Astrocyte of the spinal cord (primary cell): ENCODE measurements around the gene ABLIM1.
A peak's percentile ranks its signal among the peaks of the same experiment; 100 is the strongest.

Source experiments
- DNase-seq: peaks from one replicate; pipeline ENCODE4 v3.0.0; 2011; ENCODE audit warnings: low read depth, low spot score
- H3K4me3 ChIP-seq: 2 replicates; pipeline ENCODE4 v1.5.1; 2011; ENCODE audit warnings: low read depth, mild to moderate bottlenecking, low read length, moderate library complexity
- in situ Hi-C: cut with HindIII; loops from 2 replicates; pipeline ENCODE4 v1.10.0; 2017; ENCODE audit warnings: low sequenced_read_pairs
- TF ChIP-seq, protein P1 (sequence below): IDR thresholded peaks from 2 replicates; pipeline ENCODE4 v1.5.1; 2012; ENCODE audit warnings: low read depth, mild to moderate bottlenecking, low read length, inconsistent platforms

The ABLIM1 gene

GRCh38 chr10:114548662-114549061, 109.4 kb downstream of the ABLIM1 start:
- H3K4me3 ChIP-seq: no peak overlapping the region
- DNase-seq: peak; percentile 46
- TF ChIP-seq, protein P1, sequence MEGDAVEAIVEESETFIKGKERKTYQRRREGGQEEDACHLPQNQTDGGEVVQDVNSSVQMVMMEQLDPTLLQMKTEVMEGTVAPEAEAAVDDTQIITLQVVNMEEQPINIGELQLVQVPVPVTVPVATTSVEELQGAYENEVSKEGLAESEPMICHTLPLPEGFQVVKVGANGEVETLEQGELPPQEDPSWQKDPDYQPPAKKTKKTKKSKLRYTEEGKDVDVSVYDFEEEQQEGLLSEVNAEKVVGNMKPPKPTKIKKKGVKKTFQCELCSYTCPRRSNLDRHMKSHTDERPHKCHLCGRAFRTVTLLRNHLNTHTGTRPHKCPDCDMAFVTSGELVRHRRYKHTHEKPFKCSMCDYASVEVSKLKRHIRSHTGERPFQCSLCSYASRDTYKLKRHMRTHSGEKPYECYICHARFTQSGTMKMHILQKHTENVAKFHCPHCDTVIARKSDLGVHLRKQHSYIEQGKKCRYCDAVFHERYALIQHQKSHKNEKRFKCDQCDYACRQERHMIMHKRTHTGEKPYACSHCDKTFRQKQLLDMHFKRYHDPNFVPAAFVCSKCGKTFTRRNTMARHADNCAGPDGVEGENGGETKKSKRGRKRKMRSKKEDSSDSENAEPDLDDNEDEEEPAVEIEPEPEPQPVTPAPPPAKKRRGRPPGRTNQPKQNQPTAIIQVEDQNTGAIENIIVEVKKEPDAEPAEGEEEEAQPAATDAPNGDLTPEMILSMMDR: peak; percentile 61
- in situ Hi-C loops: no loop called here

DNA sequence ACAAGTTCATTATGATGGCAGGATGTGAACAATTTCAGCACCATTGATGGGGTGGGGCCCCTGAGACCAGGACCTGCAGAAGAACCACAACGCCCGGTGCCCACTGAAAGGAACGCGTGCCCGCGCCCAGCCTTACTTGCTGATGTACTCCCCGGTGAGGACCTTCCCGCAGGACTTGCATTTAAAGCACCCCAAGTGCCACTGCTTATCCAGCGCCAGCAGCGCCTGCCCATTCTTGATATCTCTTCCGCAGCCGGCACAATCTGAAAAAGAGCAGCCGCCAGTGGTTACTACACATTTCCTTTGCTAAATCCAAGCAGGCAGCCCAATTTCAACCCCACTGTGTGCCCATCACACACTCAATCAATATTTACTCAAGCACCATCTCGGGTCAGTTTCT, 110.6 kb downstream of the ABLIM1 start:
- TF ChIP-seq, protein P1: no peak
- no peak overlapping the region for H3K4me3 ChIP-seq
- in situ Hi-C loops: no loop called here

DNA sequence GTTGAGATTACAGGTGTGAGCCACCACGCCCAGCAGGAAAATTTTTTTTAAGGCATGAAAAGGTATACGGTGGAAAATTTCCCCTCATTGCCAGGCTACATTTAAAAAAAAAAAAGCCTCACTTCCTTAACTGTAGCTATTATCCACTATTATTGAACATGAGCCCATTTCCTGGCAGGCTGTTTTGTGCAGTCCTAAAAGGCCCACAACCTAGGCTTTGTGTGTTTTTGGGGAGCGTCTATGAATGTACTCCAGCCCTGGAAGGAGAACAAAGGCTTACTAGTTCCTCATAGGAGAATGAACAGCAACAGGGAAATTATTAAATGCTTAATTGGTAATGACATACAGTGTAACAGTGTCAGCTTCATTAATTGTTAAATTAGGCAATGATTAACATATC, 111.0 kb downstream of the ABLIM1 start:
- no peak overlapping the region for H3K4me3 ChIP-seq
- no peak for DNase-seq
- TF ChIP-seq, protein P1: no peak
- in situ Hi-C loops: no loop called here

More for the DNA sequence above, 110.6 kb downstream of the ABLIM1 start:
- no peak for DNase-seq

DNA sequence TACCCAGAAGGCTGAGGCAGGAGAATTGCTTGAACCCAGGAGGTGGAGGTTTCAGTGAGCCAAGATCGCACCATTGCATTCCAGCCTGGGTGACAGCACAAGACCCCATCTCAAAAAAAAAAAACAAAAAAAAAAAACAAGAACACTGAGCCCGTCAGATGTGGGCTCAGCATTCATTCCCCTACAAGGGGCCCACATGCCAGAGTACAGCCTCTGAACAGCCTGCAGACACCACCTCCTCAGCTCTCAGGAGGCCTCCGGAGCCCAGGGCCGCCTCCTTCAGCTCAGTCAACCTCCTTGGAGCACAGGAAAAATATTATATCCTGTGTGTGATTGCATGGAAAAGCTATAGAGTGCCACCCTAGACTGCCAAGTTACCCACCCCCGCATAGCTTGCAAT, 112.3 kb downstream of the ABLIM1 start:
- in situ Hi-C loops: no loop called here
- DNase-seq: no peak
- TF ChIP-seq, protein P1: no peak
- H3K4me3 ChIP-seq: no peak overlapping the region

DNA sequence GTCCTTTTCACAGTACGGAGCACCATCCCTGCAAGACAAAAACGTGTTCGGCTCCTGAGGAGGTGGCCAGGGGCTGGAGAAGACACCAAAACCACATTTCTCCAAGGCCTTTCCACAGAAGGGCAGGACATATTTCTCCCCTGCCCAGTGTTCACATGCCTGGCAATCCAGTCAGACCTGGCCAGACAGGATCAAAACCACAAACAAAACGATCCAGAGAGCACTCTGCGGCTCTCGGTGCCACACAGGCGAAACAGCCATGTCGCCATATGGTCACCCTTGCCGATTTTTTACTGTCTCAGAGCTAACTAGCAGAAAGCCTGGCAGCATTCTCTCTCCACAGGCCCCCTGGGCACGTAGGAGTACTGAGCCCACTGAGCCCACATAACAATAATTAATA, 113.0 kb downstream of the ABLIM1 start:
- no peak for DNase-seq
- in situ Hi-C loops: no loop called here
- TF ChIP-seq, protein P1: no peak
- H3K4me3 ChIP-seq: no peak overlapping the region

- H3K4me3 ChIP-seq: no peak overlapping the region
- in situ Hi-C loops: no loop called here
- TF ChIP-seq, protein P1: no peak
- no peak for DNase-seq
These were observed 113.9 kb downstream of the ABLIM1 start for GRCh38 chr10:114544045-114544659.
